T-cell (primary cell): ENCODE measurements around the gene F2RL1. TPM values are rescaled to one million over a fixed set of nuclear protein-coding genes. Genes with fewer than 3 reads are reported as not detected.
"Not testable (repeated sequence)": the region's sequence is repeated elsewhere in the genome, so short reads cannot be mapped to it uniquely, and the experiment has no call there.

Source experiments
- ATAC-seq, 4 experiments: fragments of 200-7000 bp in 3 of 4; fragments of 150-1000 bp in 1 of 4; cut with Tn5 transposase; replicated peaks in 1 of 4; 1 replicate in 3 of 4; 2 replicates in 1 of 4; pipeline ENCODE4 v1.10.0; 2021; ENCODE audit warnings: moderate library complexity in 3 of 4, mild to moderate bottlenecking in 2 of 4, moderate number of reproducible peaks in 1 of 4
- CTCF ChIA-PET, 2 donors: fragments of 300-600 bp; sonication (Branson Sonifier 250); formaldehyde crosslinking; loops; one replicate each; lab custom pipeline; 2022; ENCODE audit warnings: antibody characterized with exemption in 2 of 2; lab: Charles Lee
- POLR2A ChIA-PET, 2 donors: fragments of 300-600 bp; sonication (Branson Sonifier 250); formaldehyde crosslinking; loops; one replicate each; lab custom pipeline; 2022; ENCODE audit warnings: antibody characterized with exemption in 2 of 2; lab: Charles Lee
- DNase-seq, 35 experiments: peaks; one replicate each; pipeline versions ENCODE4 v3.0.0 to v3.0.0-alpha.2; 2013 to 2023
- H3K27ac ChIP-seq: one replicate; pipeline ENCODE4 v1.5.1; 2013; ENCODE audit warnings: low read length
- H3K27me3 ChIP-seq, 2 experiments: replicated peaks in 1 of 2; 1 replicate in 1 of 2; 2 replicates in 1 of 2; pipeline versions ENCODE4 v1.6.1 to v1.7.0; 2013; ENCODE audit warnings: low read length in 1 of 2, mixed read lengths in 1 of 2; ENCODE audit not compliant: control insufficient read depth in 2 of 2, insufficient read depth in 2 of 2; ENCODE audit errors: extremely low read depth in 1 of 2
- H3K36me3 ChIP-seq, 2 donors: 1 replicate in 1 of 2; 2 replicates in 1 of 2; pipeline versions ENCODE4 v1.6.1 to v1.7.0; 2013; ENCODE audit warnings: low read length in 1 of 2; ENCODE audit not compliant: control insufficient read depth in 2 of 2, insufficient read depth in 1 of 2; ENCODE audit errors: extremely low read depth in 1 of 2
- H3K4me1 ChIP-seq, 2 experiments: 1 replicate in 1 of 2; 2 replicates in 1 of 2; pipeline versions ENCODE4 v1.6.1 to v1.7.0; 2013; ENCODE audit warnings: low read length in 2 of 2, mixed read lengths in 1 of 2; ENCODE audit not compliant: insufficient read depth in 2 of 2, control insufficient read depth in 1 of 2; ENCODE audit errors: extremely low read depth in 1 of 2
- H3K4me3 ChIP-seq, 2 donors: 1 replicate in 1 of 2; 2 replicates in 1 of 2; pipeline versions ENCODE4 v1.5.1 to v1.7.0; 2013; ENCODE audit warnings: mild to moderate bottlenecking in 2 of 2, low read length in 1 of 2, moderate library complexity in 1 of 2; ENCODE audit not compliant: control insufficient read depth in 1 of 2; ENCODE audit errors: extremely low read depth in 1 of 2
- H3K9me3 ChIP-seq: 2 replicates; pipeline ENCODE4 v1.7.0; 2013
- H3K27ac Mint-ChIP-seq, 2 donors: one replicate each; pipeline ENCODE4 v1.8.0; 2020 to 2021; ENCODE audit warnings: mild to moderate bottlenecking in 2 of 2, mixed read lengths in 2 of 2
- H3K27me3 Mint-ChIP-seq, 2 donors: one replicate each; pipeline ENCODE4 v1.8.0; 2021 to 2022; ENCODE audit warnings: mixed read lengths in 2 of 2
- H3K36me3 Mint-ChIP-seq: one replicate; pipeline ENCODE4 v1.8.0; 2021; ENCODE audit warnings: mixed read lengths
- H3K4me1 Mint-ChIP-seq, 3 donors: one replicate each; pipeline ENCODE4 v1.8.0; 2020 to 2022; ENCODE audit warnings: mixed read lengths in 3 of 3, mild to moderate bottlenecking in 1 of 3
- H3K4me3 Mint-ChIP-seq, 3 donors: one replicate each; pipeline ENCODE4 v1.8.0; 2020 to 2022; ENCODE audit warnings: mild to moderate bottlenecking in 3 of 3, mixed read lengths in 3 of 3, moderate library complexity in 3 of 3
- H3K9me3 Mint-ChIP-seq, 3 donors: one replicate each; pipeline ENCODE4 v1.8.0; 2020 to 2022; ENCODE audit warnings: mixed read lengths in 3 of 3
- WGBS: methylation state at CpG from one replicate; pipeline ENCODE4 v1.1.5; 2013; ENCODE audit warnings: missing lambda C conversion rate; ENCODE audit not compliant: insufficient coverage; 5-methylcytosine and 5-hydroxymethylcytosine counted together
- total RNA-seq, 35 experiments: library from RNA in 6 of 35; stranded (reverse) in 6 of 35; fragments of 120-200 nt in 1 of 35; gene quantifications; one replicate each; pipeline versions ENCODE4 v1.2.1 to v1.2.4 and lab custom pipeline; 2013 to 2026

The F2RL1 gene
- total RNA-seq, 5 donors from 2014 or later (not counting 1 experiment from before 2014, with no cell fraction given): 1.4 to 7.6 (median 5.5) TPM

- H3K27ac ChIP-seq: peak overlapping the region; percentile 61
- ChIA-PET CTCF (no interaction called here), POLR2A (no interaction called here)
- H3K36me3 Mint-ChIP-seq: no peaks in the 10 kb centered on the region
- H3K9me3 ChIP-seq: no peaks in the 10 kb centered on the region
- H3K27ac Mint-ChIP-seq: peak overlapping the region; percentile 87 to 97
- ATAC-seq (peak; percentile 89 to 97 (median 92)), DNase-seq (peak in 27 of 35 experiments; percentile 1 to 48 (median 18))
- peak overlapping the region in 1 of 3 donors; percentile 75 for H3K4me3 Mint-ChIP-seq
- H3K27me3 Mint-ChIP-seq: no peaks in the 10 kb centered on the region
- H3K4me3 ChIP-seq: no peak overlapping the region
- H3K36me3 ChIP-seq: no peaks in the 10 kb centered on the region
- H3K4me1 ChIP-seq: peaks cover 36% of the 10 kb centered on the region in 2 experiments
- no peaks in the 10 kb centered on the region for H3K27me3 ChIP-seq
- no CpG with 5 or more reads among the region's 3 CpGs for WGBS
- H3K9me3 Mint-ChIP-seq: peaks cover 0 to 4% (median 4%) of the 10 kb centered on the region in 3 donors
- H3K4me1 Mint-ChIP-seq: peaks cover 36 to 55% (median 42%) of the 10 kb centered on the region in 3 donors
These were observed 37.1 kb downstream of the F2RL1 start for GRCh38 chr5:76855961-76856360.

- WGBS: no CpG with 5 or more reads among the region's 4 CpGs
- H3K4me3 ChIP-seq, DNase-seq, H3K27me3 ChIP-seq, ATAC-seq, H3K9me3 ChIP-seq, H3K27me3 Mint-ChIP-seq, POLR2A ChIA-PET, H3K36me3 ChIP-seq, H3K36me3 Mint-ChIP-seq, H3K9me3 Mint-ChIP-seq, CTCF ChIA-PET: not testable (repeated sequence)
- Mint-ChIP-seq H3K27ac (peak overlapping the region; percentile 87 to 97), H3K4me1 (peaks cover 32 to 47% (median 34%) of the 10 kb centered on the region in 3 donors), H3K4me3 (peak overlapping the region in 1 of 3 donors; percentile 75)
- peak overlapping the region; percentile 61 for H3K27ac ChIP-seq
- H3K4me1 ChIP-seq: peaks cover 29 to 30% of the 10 kb centered on the region in 2 experiments
These were observed 38.0 kb downstream of the F2RL1 start for GRCh38 chr5:76856800-76857199.

DNA sequence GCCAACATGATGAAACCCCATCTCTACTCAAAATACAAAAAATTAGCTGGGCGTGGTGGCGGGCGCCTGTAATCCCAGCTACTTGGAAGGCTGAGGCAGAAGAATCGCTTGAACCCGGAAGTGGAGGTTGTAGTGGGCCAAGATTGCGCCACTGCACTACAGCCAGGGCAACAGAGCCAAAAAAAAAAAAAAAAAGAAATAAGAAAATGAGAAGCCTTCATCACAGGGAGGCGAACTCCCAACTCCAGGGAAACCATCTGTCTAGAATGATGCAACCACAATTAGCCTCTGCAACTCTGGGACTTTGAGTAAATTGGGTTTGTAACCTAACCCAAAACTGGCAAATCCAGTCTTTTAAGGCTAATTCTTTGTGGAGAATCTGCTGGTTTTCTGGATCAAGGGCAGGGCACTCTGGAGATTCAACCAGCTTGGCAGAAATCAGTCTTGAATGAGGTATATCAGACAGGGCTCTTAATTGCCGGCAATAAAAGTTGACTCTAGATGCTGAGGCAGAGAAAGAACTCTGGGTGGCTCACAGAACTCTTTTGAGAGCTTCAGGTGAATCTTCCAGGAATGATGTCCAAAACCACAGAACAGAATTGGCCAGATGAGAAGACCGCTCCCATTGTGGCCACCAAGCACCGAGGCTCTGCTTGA is 40.9 kb downstream of the F2RL1 start:
- peaks cover 20 to 24% of the 10 kb centered on the region in 2 experiments for H3K4me1 ChIP-seq
- ChIA-PET CTCF (no interaction called here), POLR2A (interaction anchor here in 1 of 2 donors (0.5 kb wide), 1 partner anchor 696 kb away, joined by 16 read pairs; no protein-coding TSS in a partner anchor)
- H3K9me3 ChIP-seq: no peaks in the 10 kb centered on the region
- no peak overlapping the region for H3K27ac ChIP-seq
- no peak overlapping the region for H3K4me3 ChIP-seq
- no peak overlapping the region for H3K4me3 Mint-ChIP-seq
- no peak overlapping the region for H3K27ac Mint-ChIP-seq
- H3K27me3 Mint-ChIP-seq: no peaks in the 10 kb centered on the region
- no peaks in the 10 kb centered on the region for H3K36me3 ChIP-seq
- no peaks in the 10 kb centered on the region for H3K36me3 Mint-ChIP-seq
- H3K4me1 Mint-ChIP-seq: peaks cover 22 to 24% (median 24%) of the 10 kb centered on the region in 3 donors
- DNase-seq: no peak
- H3K27me3 ChIP-seq: no peaks in the 10 kb centered on the region
- peaks cover 0 to 4% (median 0%) of the 10 kb centered on the region in 3 donors for H3K9me3 Mint-ChIP-seq
- ATAC-seq: no peak
- 100% methylated on average over 3 of the region's 10 CpGs for WGBS

DNA sequence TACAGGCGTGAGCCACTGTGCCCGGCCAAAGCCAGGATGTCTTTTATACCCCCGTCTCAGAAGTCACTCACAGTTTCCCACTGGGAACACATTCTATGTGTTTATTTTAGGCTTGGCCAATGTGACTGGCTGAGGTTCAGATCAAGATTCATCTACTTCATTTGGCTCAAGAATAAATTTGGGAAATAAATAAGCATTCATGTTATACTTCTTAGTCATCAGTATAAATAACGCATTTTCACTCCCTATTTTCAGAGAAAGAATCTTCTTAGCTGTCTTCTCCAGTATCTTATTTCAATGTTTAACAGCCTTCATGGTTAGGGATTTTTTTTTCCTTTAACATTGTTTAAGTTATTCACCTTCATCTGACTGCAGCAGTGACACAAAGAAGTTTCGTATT is 42.8 kb downstream of the F2RL1 start:
- DNase-seq (no peak), ATAC-seq (no peak)
- POLR2A ChIA-PET: no interaction called here
- H3K27me3 Mint-ChIP-seq: no peaks in the 10 kb centered on the region
- H3K4me3 Mint-ChIP-seq: no peak overlapping the region
- H3K4me3 ChIP-seq: no peak overlapping the region
- H3K27ac ChIP-seq: no peak overlapping the region
- no peaks in the 10 kb centered on the region for H3K36me3 ChIP-seq
- H3K4me1 Mint-ChIP-seq: peaks cover 4 to 5% (median 5%) of the 10 kb centered on the region in 3 donors
- WGBS: no CpG with 5 or more reads among the region's 5 CpGs
- no peak overlapping the region for H3K27ac Mint-ChIP-seq
- no peaks in the 10 kb centered on the region for H3K9me3 ChIP-seq
- H3K4me1 ChIP-seq: peaks cover 3 to 5% of the 10 kb centered on the region in 2 experiments
- H3K36me3 Mint-ChIP-seq: no peaks in the 10 kb centered on the region
- H3K9me3 Mint-ChIP-seq: no peaks in the 10 kb centered on the region
- no peaks in the 10 kb centered on the region for H3K27me3 ChIP-seq
- CTCF ChIA-PET: no interaction called here

- H3K27me3 ChIP-seq: no peaks in the 10 kb centered on the region
- no peak overlapping the region for H3K27ac Mint-ChIP-seq
- no peak for DNase-seq
- no peaks in the 10 kb centered on the region for H3K36me3 ChIP-seq
- no peaks in the 10 kb centered on the region for H3K36me3 Mint-ChIP-seq
- POLR2A ChIA-PET: no interaction called here
- no CpG with 5 or more reads among the region's 1 CpG for WGBS
- H3K4me3 Mint-ChIP-seq: no peak overlapping the region
- ATAC-seq: no peak
- CTCF ChIA-PET: no interaction called here
- H3K9me3 ChIP-seq: no peaks in the 10 kb centered on the region
- H3K4me1 Mint-ChIP-seq: no peaks in the 10 kb centered on the region
- H3K4me1 ChIP-seq: peaks cover 0 to 2% of the 10 kb centered on the region in 2 experiments
- H3K27ac ChIP-seq: no peak overlapping the region
- H3K27me3 Mint-ChIP-seq: no peaks in the 10 kb centered on the region
- no peak overlapping the region for H3K4me3 ChIP-seq
- H3K9me3 Mint-ChIP-seq: no peaks in the 10 kb centered on the region
These were observed 44.2 kb downstream of the F2RL1 start for GRCh38 chr5:76863001-76863400.

- Histone ChIP-seq H3K4me3 (no peak overlapping the region), H3K9me3 (no peaks in the 10 kb centered on the region), H3K4me1 (peaks cover 0 to 2% of the 10 kb centered on the region in 2 experiments), H3K27ac (no peak overlapping the region), H3K27me3 (no peaks in the 10 kb centered on the region), H3K36me3 (no peaks in the 10 kb centered on the region)
- H3K4me1 Mint-ChIP-seq: no peaks in the 10 kb centered on the region
- H3K9me3 Mint-ChIP-seq: no peaks in the 10 kb centered on the region
- no peaks in the 10 kb centered on the region for H3K36me3 Mint-ChIP-seq
- ChIA-PET POLR2A (no interaction called here), CTCF (no interaction called here)
- H3K27me3 Mint-ChIP-seq: no peaks in the 10 kb centered on the region
- H3K4me3 Mint-ChIP-seq: no peak overlapping the region
- DNase-seq: no peak
- ATAC-seq: no peak
- no CpG with 5 or more reads among the region's 2 CpGs for WGBS
- H3K27ac Mint-ChIP-seq: no peak overlapping the region
These were observed 47.7 kb downstream of the F2RL1 start for GRCh38 chr5:76866503-76866902.
